Endothelial cell of umbilical vein (primary cell): ENCODE results near the gene C12orf43.

Experiments used
- CTCF ChIP-seq, 2 donors: IDR thresholded peaks; 1 replicate in 1 of 2; 2 replicates in 1 of 2; pipeline ENCODE4 v1.5.1; 2011; ENCODE audit warnings: low read length in 2 of 2, mild to moderate bottlenecking in 2 of 2, moderate library complexity in 2 of 2, control low read depth in 1 of 2, inconsistent platforms in 1 of 2, low read depth in 1 of 2; ENCODE audit not compliant: insufficient read depth in 1 of 2; ENCODE audit errors: extremely low read depth in 1 of 2
- EZH2 ChIP-seq: IDR thresholded peaks from 2 replicates; pipeline ENCODE4 v1.6.1; 2012; ENCODE audit warnings: borderline replicate concordance, low read depth, mild to moderate bottlenecking, moderate library complexity, low read length, inconsistent platforms; ENCODE audit not compliant: severe bottlenecking
- FOS ChIP-seq: IDR thresholded peaks from 2 replicates; pipeline ENCODE4 v1.6.1; 2011; ENCODE audit warnings: mild to moderate bottlenecking, low read length, moderate library complexity, borderline replicate concordance; ENCODE audit not compliant: insufficient read depth
- JUN ChIP-seq: IDR thresholded peaks from 2 replicates; pipeline ENCODE4 v1.6.1; 2011; ENCODE audit warnings: borderline replicate concordance, low read depth; ENCODE audit not compliant: insufficient read length, insufficient read depth
- MAX ChIP-seq: IDR thresholded peaks from 2 replicates; pipeline ENCODE4 v1.6.1; 2011; ENCODE audit not compliant: insufficient read depth, insufficient read length
- POLR2A ChIP-seq: IDR thresholded peaks from 2 replicates; pipeline ENCODE4 v1.6.1; 2012; ENCODE audit warnings: low read depth, mild to moderate bottlenecking, control low read depth, low read length
- POLR2AphosphoS5 ChIP-seq: IDR thresholded peaks from 2 replicates; pipeline ENCODE4 v1.6.1; 2012; ENCODE audit warnings: low read depth, mild to moderate bottlenecking, control low read depth, low read length, moderate library complexity; ENCODE audit not compliant: insufficient read depth

- TF ChIP-seq CTCF (IDR thresholded peaks at IDR 0.05; ENCODE audit: extremely low read depth in 1 of 2, insufficient read depth in 1 of 2, low read depth in 1 of 2, low read length in 2 of 2) (no peak), JUN (no peak), MAX (no peak), POLR2AphosphoS5 (no peak), EZH2 (no peak), FOS (no peak), POLR2A (no peak)
These were observed 18.5 kb upstream of the C12orf43 start for GRCh38 chr12:121034616-121035305.
